ENCODE results near the gene KCTD6. TPM values are rescaled to one million over a fixed set of nuclear protein-coding genes. Genes with fewer than 3 reads are reported as not detected.

The KCTD6 gene
- total RNA-seq, 1 donor from 2014 or later = 23.5 TPM

GRCh38 chr3:58463942-58464271 is 28.0 kb upstream of the KCTD6 start:
- DNase-seq (ENCODE audit: extremely low spot score, unreplicated experiment) = no peak
- TF ChIP-seq, protein P1, sequence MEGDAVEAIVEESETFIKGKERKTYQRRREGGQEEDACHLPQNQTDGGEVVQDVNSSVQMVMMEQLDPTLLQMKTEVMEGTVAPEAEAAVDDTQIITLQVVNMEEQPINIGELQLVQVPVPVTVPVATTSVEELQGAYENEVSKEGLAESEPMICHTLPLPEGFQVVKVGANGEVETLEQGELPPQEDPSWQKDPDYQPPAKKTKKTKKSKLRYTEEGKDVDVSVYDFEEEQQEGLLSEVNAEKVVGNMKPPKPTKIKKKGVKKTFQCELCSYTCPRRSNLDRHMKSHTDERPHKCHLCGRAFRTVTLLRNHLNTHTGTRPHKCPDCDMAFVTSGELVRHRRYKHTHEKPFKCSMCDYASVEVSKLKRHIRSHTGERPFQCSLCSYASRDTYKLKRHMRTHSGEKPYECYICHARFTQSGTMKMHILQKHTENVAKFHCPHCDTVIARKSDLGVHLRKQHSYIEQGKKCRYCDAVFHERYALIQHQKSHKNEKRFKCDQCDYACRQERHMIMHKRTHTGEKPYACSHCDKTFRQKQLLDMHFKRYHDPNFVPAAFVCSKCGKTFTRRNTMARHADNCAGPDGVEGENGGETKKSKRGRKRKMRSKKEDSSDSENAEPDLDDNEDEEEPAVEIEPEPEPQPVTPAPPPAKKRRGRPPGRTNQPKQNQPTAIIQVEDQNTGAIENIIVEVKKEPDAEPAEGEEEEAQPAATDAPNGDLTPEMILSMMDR (conservative IDR thresholded peaks at IDR 0.05) = peak; percentile 4
- Mint-ChIP-seq H3K27me3 (no peaks in the 10 kb centered on the region), H3K9me3 (no peaks in the 10 kb centered on the region), H3K4me1 (ENCODE audit: unreplicated experiment) (peaks cover 18% of the 10 kb centered on the region), H3K4me3 (no peak overlapping the region), H3K27ac (peak overlapping the region; percentile 49), H3K36me3 (no peaks in the 10 kb centered on the region)

DNA sequence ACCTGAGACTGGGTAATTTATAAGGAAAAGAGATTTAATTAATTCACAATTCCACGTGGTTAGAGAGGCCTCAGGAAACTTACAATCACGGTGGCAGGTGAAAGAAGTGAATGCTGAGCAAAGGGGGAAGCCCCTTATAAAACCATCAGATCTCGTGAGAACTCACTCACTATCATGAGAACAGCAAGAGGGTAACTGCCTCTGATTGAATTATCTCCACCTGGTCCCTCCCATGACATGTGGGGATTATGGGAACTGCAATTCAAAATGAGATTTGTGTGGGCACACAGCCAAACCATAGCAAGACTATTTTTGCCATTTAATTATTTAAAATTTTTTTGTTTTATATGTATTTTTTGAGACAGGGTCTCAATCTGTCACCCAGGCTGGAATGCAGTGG is 27.0 kb upstream of the KCTD6 start:
- H3K4me1 Mint-ChIP-seq (ENCODE audit: unreplicated experiment) = peaks cover 18% of the 10 kb centered on the region
- H3K4me3 Mint-ChIP-seq = no peak overlapping the region
- no peaks in the 10 kb centered on the region for H3K27me3 Mint-ChIP-seq
- H3K9me3 Mint-ChIP-seq = no peaks in the 10 kb centered on the region
- TF ChIP-seq, protein P1 (conservative IDR thresholded peaks at IDR 0.05) = peak; percentile 22
- DNase-seq (ENCODE audit: extremely low spot score, unreplicated experiment) = no peak
- H3K27ac Mint-ChIP-seq = no peak overlapping the region
- no peaks in the 10 kb centered on the region for H3K36me3 Mint-ChIP-seq

DNA sequence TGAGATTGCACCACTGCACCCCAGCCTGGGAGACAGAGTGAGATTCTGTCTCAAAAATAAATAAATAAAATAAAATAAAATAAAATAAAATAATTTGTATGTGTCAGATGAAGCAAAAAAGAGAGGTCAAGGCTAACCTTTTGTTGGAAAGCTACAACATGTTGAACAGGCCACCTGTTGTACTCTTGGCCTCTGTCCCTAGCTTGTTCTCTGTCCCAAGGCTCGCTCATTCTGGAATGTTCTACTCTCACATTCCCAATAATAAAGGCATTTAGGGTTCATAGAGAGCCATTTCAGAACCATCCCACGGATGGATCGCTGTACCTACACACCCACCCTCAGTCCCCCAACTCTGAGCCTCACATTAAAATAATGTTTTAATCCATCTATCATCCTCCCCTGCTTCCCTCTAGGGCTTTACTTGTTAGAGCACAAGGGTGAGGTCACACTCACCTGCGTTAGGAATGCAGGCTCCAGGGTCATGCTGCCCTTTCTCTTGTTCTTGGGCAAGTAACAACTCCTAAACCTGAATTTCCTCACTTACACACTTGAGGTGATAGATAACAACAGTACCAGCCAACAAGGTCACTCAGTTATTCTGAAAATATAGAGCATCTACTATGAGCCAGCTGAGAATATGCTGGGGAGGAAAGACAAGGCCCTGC is 24.9 kb upstream of the KCTD6 start:
- H3K36me3 Mint-ChIP-seq = no peaks in the 10 kb centered on the region
- TF ChIP-seq, protein P1 (conservative IDR thresholded peaks at IDR 0.05) = no peak
- DNase-seq (ENCODE audit: extremely low spot score, unreplicated experiment) = no peak
- peak overlapping the region; percentile 40 for H3K27ac Mint-ChIP-seq
- no peak overlapping the region for H3K4me3 Mint-ChIP-seq
- H3K27me3 Mint-ChIP-seq = no peaks in the 10 kb centered on the region
- no peaks in the 10 kb centered on the region for H3K9me3 Mint-ChIP-seq
- H3K4me1 Mint-ChIP-seq (ENCODE audit: unreplicated experiment) = peaks cover 34% of the 10 kb centered on the region

GRCh38 chr3:58469096-58469495 is 22.8 kb upstream of the KCTD6 start:
- no peak for DNase-seq (ENCODE audit: extremely low spot score, unreplicated experiment)
- no peaks in the 10 kb centered on the region for H3K36me3 Mint-ChIP-seq
- peaks cover 29% of the 10 kb centered on the region for H3K4me1 Mint-ChIP-seq (ENCODE audit: unreplicated experiment)
- no peak overlapping the region for H3K27ac Mint-ChIP-seq
- H3K27me3 Mint-ChIP-seq = no peaks in the 10 kb centered on the region
- TF ChIP-seq, protein P1 (conservative IDR thresholded peaks at IDR 0.05) = no peak
- H3K4me3 Mint-ChIP-seq = no peak overlapping the region
- no peaks in the 10 kb centered on the region for H3K9me3 Mint-ChIP-seq

GRCh38 chr3:58470363-58471024 is 21.4 kb upstream of the KCTD6 start:
- no peak for DNase-seq (ENCODE audit: extremely low spot score, unreplicated experiment)
- Mint-ChIP-seq H3K4me1 (ENCODE audit: unreplicated experiment) (peaks cover 43% of the 10 kb centered on the region), H3K27ac (peak overlapping the region; percentile 88), H3K27me3 (no peaks in the 10 kb centered on the region), H3K36me3 (no peaks in the 10 kb centered on the region), H3K9me3 (no peaks in the 10 kb centered on the region), H3K4me3 (peak overlapping the region; percentile 63)
- TF ChIP-seq, protein P1 (conservative IDR thresholded peaks at IDR 0.05) = no peak
